Keratinocyte (primary cell): ENCODE data around the gene CLEC16A. TPM values are rescaled to one million over a fixed set of nuclear protein-coding genes. Genes with fewer than 3 reads are reported as not detected.

Experiments
- DNase-seq: peaks from one replicate; pipeline ENCODE4 v3.0.0-alpha.2; 2011; ENCODE audit warnings: low read depth, missing footprints, low spot score
- FAIRE-seq: peaks from 2 replicates; lab custom pipeline; 2011; peaks lifted over from hg19 to GRCh38; lab: Jason Lieb, UNC
- H2AFZ ChIP-seq: 2 replicates; pipeline ENCODE4 v1.6.0; 2012; ENCODE audit warnings: low read length, control low read depth, inconsistent platforms; ENCODE audit not compliant: control insufficient read depth
- H3K27ac ChIP-seq: 2 replicates; pipeline ENCODE4 v1.5.1; 2011; ENCODE audit warnings: low read length; ENCODE audit not compliant: control insufficient read depth, insufficient read depth
- H3K27me3 ChIP-seq: 3 replicates; pipeline ENCODE4 v1.6.0; 2011; ENCODE audit warnings: low read length; ENCODE audit not compliant: control insufficient read depth, insufficient read depth; ENCODE audit errors: extremely low read depth
- H3K36me3 ChIP-seq, 2 experiments: 2 replicates in 1 of 2; 3 replicates in 1 of 2; pipeline ENCODE4 v1.5.1; 2011; ENCODE audit warnings: low read length in 2 of 2, mild to moderate bottlenecking in 1 of 2; ENCODE audit not compliant: control insufficient read depth in 2 of 2, insufficient read depth in 2 of 2; ENCODE audit errors: extremely low read depth in 1 of 2
- H3K4me1 ChIP-seq: 3 replicates; pipeline ENCODE4 v1.5.1; 2011; ENCODE audit warnings: low read length; ENCODE audit not compliant: control insufficient read depth, insufficient read depth; ENCODE audit errors: extremely low read depth
- H3K4me2 ChIP-seq: 3 replicates; pipeline ENCODE4 v1.6.0; 2011; ENCODE audit warnings: low read depth, low read length; ENCODE audit not compliant: control insufficient read depth, insufficient read depth; ENCODE audit errors: extremely low read depth
- H3K4me3 ChIP-seq, 3 experiments: fragments of 200-600 bp in 1 of 3; sonication (generic) in 1 of 3; 2 replicates in 2 of 3; 3 replicates in 1 of 3; pipeline ENCODE4 v1.5.1; 2011 to 2016; ENCODE audit warnings: low read length in 3 of 3, mild to moderate bottlenecking in 3 of 3, control low read depth in 2 of 3, inconsistent platforms in 1 of 3, low read depth in 1 of 3, mixed read lengths in 1 of 3, mixed run types in 1 of 3, moderate library complexity in 1 of 3; ENCODE audit not compliant: control insufficient read depth in 2 of 3, insufficient read depth in 2 of 3; ENCODE audit errors: extremely low read depth in 1 of 3
- H3K79me2 ChIP-seq: 2 replicates; pipeline ENCODE4 v1.6.0; 2012; ENCODE audit warnings: low read length; ENCODE audit not compliant: control insufficient read depth, insufficient read depth
- H3K9ac ChIP-seq: 3 replicates; pipeline ENCODE4 v1.6.0; 2011; ENCODE audit warnings: low read length; ENCODE audit not compliant: control insufficient read depth, insufficient read depth; ENCODE audit errors: extremely low read depth
- H3K9me1 ChIP-seq: 3 replicates; pipeline ENCODE4 v1.6.0; 2011; ENCODE audit warnings: low read length; ENCODE audit not compliant: control insufficient read depth, insufficient read depth; ENCODE audit errors: extremely low read depth
- H3K9me3 ChIP-seq: 2 replicates; pipeline ENCODE4 v1.5.1; 2012; ENCODE audit warnings: low read depth, low read length; ENCODE audit not compliant: control insufficient read depth
- H4K20me1 ChIP-seq: 3 replicates; pipeline ENCODE4 v1.6.0; 2011; ENCODE audit warnings: low read length; ENCODE audit not compliant: control insufficient read depth, insufficient read depth; ENCODE audit errors: extremely low read depth
- EZH2 ChIP-seq: IDR thresholded peaks from one replicate; pipeline ENCODE4 v1.6.1; 2012; ENCODE audit warnings: inconsistent platforms, mild to moderate bottlenecking, low read length, moderate library complexity
- dilution Hi-C: fragments of 300-500 bp; cut with MboI; formaldehyde crosslinking; loops from one replicate; pipeline ENCODE4 v1.7.0; 2020; ENCODE audit warnings: low sequenced_read_pairs; ENCODE audit not compliant: extremely low pct_ligation_motif_present
- polyA plus RNA-seq, 5 experiments: library from polyadenylated mRNA; depleted of rRNA in 3 of 5; stranded (reverse) in 3 of 5; stranded (forward) in 1 of 5; unstranded in 1 of 5; fragments of >200 nt; gene quantifications; 1 replicate in 1 of 5; 2 replicates in 3 of 5; 3 replicates in 1 of 5; pipeline versions ENCODE4 v1.2.1 to v1.2.3, GENCODE V29; 2011 to 2012; ENCODE audit warnings: missing spikeins in 2 of 5, low read depth in 1 of 5, low replicate concordance in 1 of 5
- TF ChIP-seq, protein P1 (sequence below), 3 experiments: IDR thresholded peaks in 1 of 3; conservative IDR thresholded peaks in 1 of 3; optimal IDR thresholded peaks in 1 of 3; 2 replicates in 2 of 3; 3 replicates in 1 of 3; pipeline versions ENCODE3 to v1.5.1; 2011; ENCODE audit warnings: low read length in 3 of 3, mild to moderate bottlenecking in 3 of 3, moderate library complexity in 2 of 3, control low read depth in 1 of 3, inconsistent platforms in 1 of 3; ENCODE audit not compliant: insufficient read depth in 2 of 3; ENCODE audit errors: extremely low read depth in 1 of 3

CLEC16A gene
- polyA plus RNA-seq, 1 donor (not counting 4 experiments of a cell fraction or from before 2014, with no cell fraction given): 9.5 TPM

DNA sequence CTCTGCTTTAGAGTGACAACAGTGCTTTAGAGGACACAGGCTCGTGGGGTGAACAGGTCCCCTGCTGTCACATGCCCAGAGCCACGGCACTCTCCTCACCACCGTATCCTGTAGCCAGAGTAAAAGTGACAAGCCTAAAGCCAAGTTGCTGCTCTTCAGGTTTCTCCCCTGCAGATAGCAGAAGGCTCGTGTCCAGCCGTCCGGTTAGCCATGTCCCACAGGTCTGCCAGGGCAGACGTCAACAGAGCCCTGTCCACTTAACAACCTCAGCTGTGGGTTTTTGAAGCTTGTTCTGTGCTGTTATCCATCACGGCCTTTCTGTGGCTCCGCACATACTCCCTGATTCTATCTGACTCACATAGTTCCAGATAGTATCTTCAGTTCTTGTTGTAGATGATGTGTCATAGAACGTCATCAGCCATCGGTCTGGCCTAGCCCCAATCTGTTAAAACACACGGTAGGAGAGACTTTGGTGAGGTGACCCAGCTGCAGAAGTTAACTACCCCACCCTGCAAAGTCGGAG lies 211.0 kb downstream of the CLEC16A start:
- H3K9me1 ChIP-seq: no peaks in the 10 kb centered on the region
- dilution Hi-C loops: no loop called here
- H3K36me3 ChIP-seq: peaks cover 0 to 1% of the 10 kb centered on the region in 2 experiments
- peaks cover 6% of the 10 kb centered on the region for H3K4me1 ChIP-seq
- H3K4me2 ChIP-seq: no peak overlapping the region
- H2AFZ ChIP-seq: no peak overlapping the region
- no peaks in the 10 kb centered on the region for H3K79me2 ChIP-seq
- no peak for DNase-seq
- H3K27me3 ChIP-seq: no peaks in the 10 kb centered on the region
- no peak overlapping the region for H3K27ac ChIP-seq
- FAIRE-seq: no peak
- TF ChIP-seq EZH2: no peak
- TF ChIP-seq, protein P1, sequence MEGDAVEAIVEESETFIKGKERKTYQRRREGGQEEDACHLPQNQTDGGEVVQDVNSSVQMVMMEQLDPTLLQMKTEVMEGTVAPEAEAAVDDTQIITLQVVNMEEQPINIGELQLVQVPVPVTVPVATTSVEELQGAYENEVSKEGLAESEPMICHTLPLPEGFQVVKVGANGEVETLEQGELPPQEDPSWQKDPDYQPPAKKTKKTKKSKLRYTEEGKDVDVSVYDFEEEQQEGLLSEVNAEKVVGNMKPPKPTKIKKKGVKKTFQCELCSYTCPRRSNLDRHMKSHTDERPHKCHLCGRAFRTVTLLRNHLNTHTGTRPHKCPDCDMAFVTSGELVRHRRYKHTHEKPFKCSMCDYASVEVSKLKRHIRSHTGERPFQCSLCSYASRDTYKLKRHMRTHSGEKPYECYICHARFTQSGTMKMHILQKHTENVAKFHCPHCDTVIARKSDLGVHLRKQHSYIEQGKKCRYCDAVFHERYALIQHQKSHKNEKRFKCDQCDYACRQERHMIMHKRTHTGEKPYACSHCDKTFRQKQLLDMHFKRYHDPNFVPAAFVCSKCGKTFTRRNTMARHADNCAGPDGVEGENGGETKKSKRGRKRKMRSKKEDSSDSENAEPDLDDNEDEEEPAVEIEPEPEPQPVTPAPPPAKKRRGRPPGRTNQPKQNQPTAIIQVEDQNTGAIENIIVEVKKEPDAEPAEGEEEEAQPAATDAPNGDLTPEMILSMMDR (optimal IDR thresholded peaks at IDR 0.05 in 1 of 3, IDR thresholded peaks at IDR 0.05 in 1 of 3, conservative IDR thresholded peaks at IDR 0.05 in 1 of 3; ENCODE audit: extremely low read depth in 1 of 3, insufficient read depth in 2 of 3, low read length in 3 of 3): no peak
- no peaks in the 10 kb centered on the region for H4K20me1 ChIP-seq
- no peak overlapping the region for H3K9ac ChIP-seq
- H3K9me3 ChIP-seq: no peaks in the 10 kb centered on the region
- H3K4me3 ChIP-seq: no peak overlapping the region

DNA sequence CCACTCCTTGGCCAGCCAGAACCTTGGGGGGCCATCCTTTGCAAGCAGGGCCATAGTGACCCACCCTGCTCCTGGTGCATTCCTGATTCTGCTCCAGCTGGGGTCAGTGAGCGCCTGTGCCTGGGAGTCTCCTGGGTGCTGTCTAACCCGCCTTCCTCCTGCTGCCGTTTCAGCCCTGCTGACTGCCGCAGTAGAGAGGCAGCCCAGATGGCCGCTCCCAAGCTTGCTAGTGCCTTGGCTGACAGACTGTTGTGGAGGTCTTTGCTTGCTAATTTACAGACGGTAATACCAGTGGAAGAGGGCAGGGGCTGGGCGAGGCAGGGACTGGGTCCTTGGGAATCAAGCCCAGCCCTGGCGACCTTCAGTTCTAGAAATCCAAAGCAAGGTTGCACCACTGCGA lies 212.0 kb downstream of the CLEC16A start:
- Histone ChIP-seq H2AFZ (no peak overlapping the region), H3K4me3 (no peak overlapping the region), H3K9ac (no peak overlapping the region), H3K4me1 (peaks cover 6% of the 10 kb centered on the region), H3K27me3 (no peaks in the 10 kb centered on the region), H3K79me2 (no peaks in the 10 kb centered on the region), H3K27ac (no peak overlapping the region), H3K9me3 (no peaks in the 10 kb centered on the region), H3K9me1 (no peaks in the 10 kb centered on the region), H3K36me3 (peaks cover 0 to 1% of the 10 kb centered on the region in 2 experiments), H3K4me2 (no peak overlapping the region), H4K20me1 (no peaks in the 10 kb centered on the region)
- no peak for DNase-seq
- dilution Hi-C loops: no loop called here
- TF ChIP-seq, protein P1 (optimal IDR thresholded peaks at IDR 0.05 in 1 of 3, IDR thresholded peaks at IDR 0.05 in 1 of 3, conservative IDR thresholded peaks at IDR 0.05 in 1 of 3; ENCODE audit: extremely low read depth in 1 of 3, insufficient read depth in 2 of 3, low read length in 3 of 3): no peak
- TF ChIP-seq EZH2: no peak
- FAIRE-seq: no peak
